Head of caudate nucleus (tissue), 42 donors: ENCODE data around the gene DGCR6L.
"Not testable (repeated sequence)": the region's sequence is repeated elsewhere in the genome, so short reads cannot be mapped to it uniquely, and the experiment has no call there.

ENCODE experiments used
- DNase-seq, 42 donors: peaks; one replicate each; pipeline versions ENCODE4 v3.0.0 to v3.0.0-alpha.2; 2020 to 2021; ENCODE audit warnings: mixed read lengths in 7 of 42
- intact Hi-C: fragments of 100-400 bp; cut with DNase I; formaldehyde crosslinking; loops from one replicate; pipeline ENCODE4 v1.15.0; 2022

Gene DGCR6L

DNA sequence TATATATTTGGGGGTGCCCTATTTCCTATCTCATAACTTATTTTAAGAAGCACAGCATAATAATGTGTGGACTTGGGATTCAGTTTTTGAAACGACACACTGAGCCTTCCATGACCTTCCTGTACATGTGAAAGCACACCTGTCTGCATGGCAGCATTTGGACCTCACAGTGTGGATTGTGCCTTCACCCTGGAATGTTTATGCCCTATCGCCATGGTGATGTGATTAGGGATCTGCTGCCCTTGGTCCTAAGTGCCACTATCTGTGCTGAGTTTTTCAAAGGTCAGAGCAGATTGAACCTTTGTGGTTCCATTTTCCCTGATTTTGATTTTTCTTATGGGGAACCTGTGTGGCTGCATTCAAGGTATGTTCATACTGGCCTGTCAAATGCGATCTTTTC, 17.9 kb upstream of the DGCR6L start:
- intact Hi-C loops: not testable (repeated sequence)

DNA sequence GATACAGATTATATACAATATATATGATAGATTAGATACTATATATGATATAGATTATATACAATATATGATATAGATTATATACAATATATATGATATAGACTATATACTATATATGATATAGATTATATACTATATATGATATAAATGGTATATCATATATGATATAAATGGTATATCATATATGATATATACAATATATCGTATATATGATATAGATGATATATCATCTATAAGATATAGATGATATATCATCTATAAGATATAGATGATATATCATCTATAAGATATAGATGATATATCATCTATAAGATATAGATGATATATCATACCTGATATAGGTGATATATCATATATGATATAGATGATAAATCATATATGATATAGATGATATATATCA, 16.7 kb upstream of the DGCR6L start:
- DNase-seq, intact Hi-C loops: not testable (repeated sequence)

More for the DNA sequence above, 17.9 kb upstream of the DGCR6L start:
- DNase-seq: not testable (repeated sequence)

DNA sequence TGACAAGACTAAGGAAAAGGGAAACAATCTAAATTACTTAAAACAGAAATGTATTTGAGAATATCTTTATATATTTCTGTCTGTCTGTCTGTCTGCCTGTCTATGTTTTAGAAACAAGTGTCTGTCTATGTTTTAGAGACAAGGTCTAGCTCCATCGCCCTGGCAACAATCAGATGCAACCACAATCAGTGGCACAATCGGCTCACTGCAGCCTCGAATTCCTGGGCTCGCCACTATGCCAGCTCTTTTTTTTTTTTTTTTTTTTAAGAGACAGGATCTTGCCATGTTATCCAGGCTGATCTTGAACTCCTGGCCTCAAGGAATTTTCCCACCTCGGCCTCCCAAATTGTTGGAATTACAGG, 8.7 kb upstream of the DGCR6L start:
- DNase-seq: peak in 2 of 42 donors; percentile 4 to 14
- intact Hi-C loops: loop anchor here (10.0 kb wide), 1 partner anchor 66 kb away; the partner anchor contains the start of gene ZNF74

DNA sequence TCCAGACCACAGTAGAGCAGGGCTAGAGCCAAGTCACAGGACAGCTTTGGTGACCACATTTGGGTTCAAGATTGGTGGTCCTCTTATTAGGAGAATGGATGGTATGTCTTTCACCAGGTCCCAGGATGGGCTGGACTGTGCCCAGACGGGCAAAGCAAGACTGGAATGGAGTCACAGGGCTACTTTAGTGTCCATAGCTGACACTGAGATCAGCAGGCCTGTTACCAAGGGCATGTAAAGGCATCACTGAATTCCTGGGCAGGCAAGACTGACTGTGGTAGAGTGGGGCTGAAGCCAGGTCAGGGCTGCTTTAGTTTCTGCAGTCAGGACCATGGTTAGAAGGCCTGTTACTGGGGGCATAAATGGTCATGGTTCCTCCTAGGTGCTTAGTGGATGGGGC, 6.1 kb upstream of the DGCR6L start:
- not testable (repeated sequence) for DNase-seq
- intact Hi-C loops: loop anchor here (10.0 kb wide), 1 partner anchor 69 kb away; the partner anchor contains the start of gene ZNF74

DNA sequence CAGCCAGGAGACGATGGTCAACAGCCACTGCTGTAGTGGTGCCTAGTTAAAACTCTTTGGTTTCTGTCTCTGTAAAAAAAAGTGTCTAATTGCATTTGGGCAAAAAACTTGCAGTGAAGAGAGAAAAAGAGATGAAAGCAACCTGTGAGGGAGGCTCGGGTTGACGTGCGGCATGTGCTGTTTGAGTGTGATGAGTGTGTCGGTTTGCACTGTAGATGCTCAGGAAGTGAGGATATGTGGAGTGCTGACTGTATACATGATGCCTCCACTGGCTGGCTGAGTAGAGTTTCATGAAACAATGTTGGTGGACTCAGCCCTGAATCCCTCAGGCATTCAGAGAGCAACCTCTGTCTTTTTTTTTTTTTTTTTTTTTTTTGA, 4.3 kb upstream of the DGCR6L start:
- DNase-seq: peak in 6 of 42 donors; percentile 5 to 31 (median 13)
- intact Hi-C loops: loop anchor here (10.0 kb wide), 1 partner anchor 71 kb away; the partner anchor contains the start of gene ZNF74

DNA sequence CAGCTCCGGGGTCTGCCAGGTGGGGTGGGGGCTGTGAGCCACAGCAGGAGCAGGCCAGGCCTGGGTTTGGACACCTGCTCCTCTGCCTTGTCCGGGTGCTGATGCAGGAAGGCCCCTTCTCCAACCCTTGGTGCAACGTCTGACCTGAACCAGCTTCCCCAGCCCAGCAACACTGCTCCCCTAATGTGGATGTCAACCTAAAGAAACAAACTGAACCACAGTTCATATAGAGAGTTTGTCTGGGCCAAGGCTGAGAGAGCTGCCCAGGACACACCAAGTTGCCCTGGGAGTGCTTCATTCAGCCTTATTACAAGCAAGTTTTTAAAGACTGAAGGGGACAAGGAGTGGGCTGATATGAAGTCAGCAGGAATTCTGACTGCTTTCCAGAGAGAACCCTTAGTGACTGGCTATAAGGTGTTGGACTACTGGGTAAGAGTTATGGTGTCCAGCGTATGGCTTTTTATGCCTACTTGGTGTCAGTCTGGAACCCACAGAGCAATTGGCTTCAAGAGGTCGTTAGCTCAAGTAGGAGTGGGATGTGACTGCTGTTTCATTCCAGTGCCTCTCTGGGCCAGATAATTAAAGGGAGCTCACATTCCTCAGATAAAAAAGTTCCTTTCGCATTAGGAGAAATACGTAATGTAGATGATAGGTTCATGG, 1.8 kb upstream of the DGCR6L start:
- DNase-seq: peak in 10 of 42 donors; percentile 3 to 38 (median 18)
- intact Hi-C loops: loop anchor here (10.0 kb wide), 1 partner anchor 73 kb away; the partner anchor contains the start of gene ZNF74

DNA sequence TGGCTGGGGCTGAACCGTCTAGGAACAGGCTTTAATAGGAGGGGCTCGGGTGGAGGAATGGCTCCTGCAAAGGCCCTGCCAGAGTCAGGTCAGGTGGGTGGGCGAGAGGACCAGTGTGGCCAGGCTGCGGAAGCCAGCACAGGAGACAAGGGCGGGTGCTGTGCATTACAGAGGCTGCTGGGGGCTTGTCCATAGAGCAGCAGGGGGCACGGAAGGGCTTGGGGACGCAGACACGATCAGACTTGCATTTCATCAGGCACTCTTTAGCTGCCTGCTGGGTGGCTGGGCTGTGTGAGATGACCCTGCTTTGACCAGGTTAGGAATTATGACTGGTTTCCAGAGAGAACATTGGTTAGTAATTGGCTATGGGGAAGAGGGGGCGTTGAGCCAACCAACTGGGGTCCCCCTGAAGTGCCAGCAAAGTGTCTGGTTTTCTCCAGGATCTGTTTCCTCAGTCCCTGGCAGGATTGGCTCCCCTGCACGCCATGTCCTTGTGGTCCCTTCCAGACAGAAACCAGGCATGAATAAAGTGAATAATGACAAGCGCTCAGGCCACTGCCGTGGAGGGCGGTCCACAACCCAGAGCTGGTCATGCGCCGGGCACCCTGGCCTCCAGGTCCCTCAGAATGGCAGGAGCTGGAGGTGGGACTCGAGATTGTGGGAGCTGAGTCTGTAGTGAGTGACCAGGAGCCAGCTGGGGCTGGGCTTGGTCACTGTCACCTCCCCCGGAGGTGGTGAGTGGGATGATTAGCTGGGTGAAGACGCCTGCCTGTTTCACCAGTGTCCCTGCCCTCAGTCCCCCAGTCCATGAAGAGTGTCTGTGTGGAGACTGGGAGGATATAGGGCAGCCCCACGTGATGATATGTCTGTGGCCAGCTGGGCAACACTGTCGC, 1.0 kb upstream of the DGCR6L start:
- peak in 12 of 42 donors; percentile 4 to 39 (median 18) for DNase-seq
- intact Hi-C loops: loop anchor here (10.0 kb wide), 1 partner anchor 74 kb away; the partner anchor contains the start of gene ZNF74

DNA sequence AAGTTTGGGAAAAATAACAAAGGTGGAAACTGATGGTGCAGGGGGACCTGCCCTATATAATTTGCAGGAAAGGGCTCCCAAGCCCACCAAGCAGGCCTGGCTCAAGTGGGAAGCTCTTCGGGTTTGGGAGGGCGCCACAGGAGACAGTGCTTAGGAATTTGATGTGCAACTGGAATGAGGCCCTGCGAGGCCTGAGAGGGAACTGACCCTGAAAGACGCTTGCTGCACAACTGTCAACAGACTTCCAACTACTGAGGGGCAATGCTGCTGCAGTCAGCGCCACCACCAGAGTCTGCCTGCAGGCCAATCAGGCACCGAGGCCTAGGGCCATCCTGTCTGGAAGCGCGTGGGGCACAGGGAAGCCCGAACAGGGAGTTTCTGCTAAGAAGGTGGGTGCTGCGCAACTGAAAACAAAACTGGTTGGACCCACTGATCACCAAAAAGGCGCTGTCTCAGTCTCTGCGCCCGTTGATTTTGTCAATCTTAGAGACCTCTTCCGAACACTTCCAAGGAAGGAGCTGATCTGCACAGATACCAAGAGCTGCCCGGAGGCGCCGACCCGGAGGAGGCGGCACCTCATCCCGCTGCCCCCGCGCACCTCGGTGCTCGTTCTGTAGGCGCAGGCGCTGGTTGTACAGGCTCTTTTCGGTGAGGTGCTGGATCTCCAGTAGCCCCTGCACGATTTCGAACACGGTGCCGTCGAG, 667 bp downstream of the DGCR6L start:
- DNase-seq: peak in 40 of 42 donors; percentile 26 to 82 (median 62)
- intact Hi-C loops: no loop called here

DNA sequence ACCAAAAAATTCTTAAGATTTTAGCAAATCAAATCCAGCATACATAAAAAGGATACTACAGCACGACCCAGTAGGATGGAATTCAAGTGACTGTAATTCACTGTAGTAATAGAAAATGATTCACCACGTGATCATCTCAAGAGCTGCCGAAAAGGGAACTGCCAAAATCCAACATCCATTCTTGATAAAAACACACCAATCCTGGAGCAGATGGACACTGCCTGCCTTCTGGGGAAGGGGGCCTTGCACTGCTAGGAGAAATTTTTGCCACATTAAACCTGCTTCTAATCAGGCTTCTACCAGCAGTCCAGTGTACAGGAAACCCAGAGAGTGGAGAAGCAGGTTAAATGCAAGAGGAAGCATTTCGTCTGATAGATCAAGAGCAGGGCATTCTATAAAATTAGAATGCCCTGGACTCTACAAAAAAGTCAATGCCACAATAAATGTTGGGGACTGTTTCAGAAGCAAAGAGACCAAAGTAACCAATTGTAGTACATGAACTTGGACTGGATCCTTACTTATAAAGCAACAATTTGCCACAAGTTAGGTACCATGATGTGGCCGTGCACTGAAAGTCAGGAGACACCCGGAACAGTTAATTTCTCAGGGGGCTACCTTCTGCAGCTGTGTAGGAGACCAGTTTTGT, 1.7 kb downstream of the DGCR6L start:
- intact Hi-C loops: not testable (repeated sequence)
- peak in 10 of 42 donors; percentile 3 to 32 (median 8) for DNase-seq

DNA sequence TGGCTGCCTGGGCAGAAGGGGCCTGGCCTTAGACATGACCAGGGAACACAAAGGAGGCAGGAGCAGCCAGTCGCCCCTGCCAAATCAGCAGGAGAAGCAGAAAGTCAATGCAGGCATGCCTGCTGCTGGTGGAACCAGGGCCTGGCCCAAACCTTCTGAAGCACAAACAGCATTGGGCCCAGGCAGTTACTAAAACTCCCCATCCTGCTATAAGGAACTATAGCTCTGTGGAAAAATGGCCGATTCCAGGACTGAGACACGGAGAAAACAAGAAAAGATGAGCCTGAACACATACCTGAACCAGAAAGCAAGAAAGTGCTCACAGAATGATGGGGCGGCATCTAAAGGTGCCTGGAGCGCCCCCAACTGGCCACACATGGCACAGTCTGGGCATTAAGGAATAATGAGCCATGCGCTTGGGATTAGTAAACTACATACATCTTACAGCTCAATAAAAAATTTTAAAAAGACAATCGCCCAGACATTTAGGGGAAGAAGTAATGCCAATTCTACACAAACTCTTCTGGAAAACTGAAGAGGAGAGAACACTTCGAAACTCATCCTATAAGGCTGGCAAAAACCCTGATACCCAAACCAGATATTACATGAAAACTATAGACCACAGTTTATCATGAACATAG, 2.3 kb downstream of the DGCR6L start:
- intact Hi-C loops: not testable (repeated sequence)
- DNase-seq: peak in 18 of 42 donors; percentile 15 to 53 (median 32)

DNA sequence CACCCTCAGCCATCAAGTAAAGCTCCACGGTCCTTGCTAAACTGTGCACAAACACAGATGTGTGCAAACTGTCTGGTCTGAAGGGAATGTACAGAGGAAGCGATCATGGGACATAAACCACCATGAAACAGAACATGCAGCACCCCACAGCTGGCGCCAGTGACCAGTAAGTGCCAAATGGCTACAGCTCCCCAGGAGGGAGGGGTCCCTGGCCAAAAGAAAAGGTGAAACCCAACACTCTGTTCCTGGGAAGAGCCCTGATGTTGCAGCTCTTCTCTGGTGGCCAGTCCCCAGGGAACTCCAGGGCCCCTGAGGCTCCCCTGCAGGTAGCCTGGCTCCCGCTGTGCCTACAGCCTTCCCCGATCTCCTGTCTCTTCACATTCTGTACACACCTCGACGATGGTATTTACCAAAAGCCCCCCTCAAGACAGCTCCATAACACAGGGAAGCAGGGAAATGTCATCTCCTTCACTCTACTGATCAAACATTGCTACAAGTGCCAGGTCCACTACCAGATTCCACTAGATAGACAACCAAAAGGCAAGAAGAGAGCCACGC, 2.9 kb downstream of the DGCR6L start:
- peak in 11 of 42 donors; percentile 2 to 30 (median 7) for DNase-seq
- intact Hi-C loops: no loop called here

DNA sequence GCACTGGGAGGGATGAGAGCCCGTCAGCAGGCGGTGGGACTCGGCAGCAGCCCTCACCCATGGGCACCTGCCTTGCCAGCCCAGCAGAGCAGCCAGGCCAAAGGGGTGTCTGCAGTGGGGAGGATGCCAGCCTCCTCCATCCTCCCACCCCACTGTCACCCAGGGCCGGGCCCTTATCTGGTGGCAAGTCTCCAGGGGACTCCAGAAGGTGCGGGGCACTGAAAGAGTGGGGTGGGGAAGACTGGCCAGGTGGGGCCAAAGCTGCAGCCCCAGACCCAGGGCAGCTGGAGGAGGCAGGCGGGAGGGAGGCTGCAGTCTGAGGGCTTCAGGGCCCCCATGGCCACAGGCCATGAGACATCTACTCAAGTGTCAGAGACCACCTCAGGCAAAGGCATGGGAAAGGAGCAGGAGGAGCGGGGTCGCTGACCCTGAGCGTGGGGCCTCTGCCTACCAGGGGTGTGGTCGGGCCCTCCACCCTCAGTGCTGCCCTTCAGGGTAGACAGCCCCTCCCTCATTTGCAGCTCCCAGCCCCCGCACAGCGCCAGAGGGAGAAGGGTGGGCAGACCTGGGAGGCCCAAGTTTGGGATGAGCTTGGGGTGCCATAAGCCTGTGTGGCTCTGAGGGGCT, 3.5 kb downstream of the DGCR6L start:
- intact Hi-C loops: no loop called here
- DNase-seq: peak in 14 of 42 donors; percentile 2 to 20 (median 10)

DNA sequence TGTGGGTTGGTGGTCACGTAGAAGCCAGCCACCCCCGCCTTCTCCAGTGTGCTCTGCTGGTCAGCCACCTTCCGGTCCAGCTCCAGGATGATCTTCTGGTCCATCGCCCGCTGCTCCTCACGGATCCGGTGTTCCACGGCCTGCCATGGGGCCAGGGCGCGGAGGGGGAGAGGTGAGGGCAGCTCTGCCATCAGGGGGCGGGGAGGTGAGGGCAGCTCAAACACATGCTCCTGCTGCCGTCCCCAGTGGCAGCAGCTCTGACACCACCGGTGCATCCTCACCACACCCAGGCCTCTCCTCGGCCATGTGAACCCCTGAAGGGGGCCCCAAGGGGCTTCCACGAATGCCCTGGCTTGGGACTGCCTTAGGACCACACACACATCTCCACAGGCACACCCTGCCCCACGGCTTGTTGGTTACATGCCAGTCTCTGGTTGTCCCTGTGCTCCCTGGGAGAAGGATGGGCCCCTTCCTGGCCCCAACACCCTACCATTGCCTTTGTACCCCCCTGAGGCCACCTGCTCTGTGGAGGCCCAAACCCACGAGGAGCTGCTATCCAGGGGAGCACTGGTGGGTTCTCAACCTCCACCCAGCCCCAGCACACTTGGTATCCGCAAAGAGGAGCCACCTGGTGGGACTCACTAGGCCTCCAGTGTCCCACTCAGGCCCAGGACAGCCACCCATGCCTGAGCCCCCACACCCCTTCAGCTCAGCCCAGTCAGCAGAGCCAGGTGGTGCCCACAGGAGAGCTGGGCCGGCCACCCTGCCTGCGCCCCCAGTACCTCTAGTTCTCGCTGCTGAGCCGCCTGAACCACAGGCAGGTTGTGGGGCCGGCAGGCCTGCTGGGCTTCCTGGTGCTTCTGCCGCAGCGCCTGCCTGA, 4.3 kb downstream of the DGCR6L start:
- DNase-seq: peak in 17 of 42 donors; percentile 0 to 29 (median 9)
- intact Hi-C loops: no loop called here

DNA sequence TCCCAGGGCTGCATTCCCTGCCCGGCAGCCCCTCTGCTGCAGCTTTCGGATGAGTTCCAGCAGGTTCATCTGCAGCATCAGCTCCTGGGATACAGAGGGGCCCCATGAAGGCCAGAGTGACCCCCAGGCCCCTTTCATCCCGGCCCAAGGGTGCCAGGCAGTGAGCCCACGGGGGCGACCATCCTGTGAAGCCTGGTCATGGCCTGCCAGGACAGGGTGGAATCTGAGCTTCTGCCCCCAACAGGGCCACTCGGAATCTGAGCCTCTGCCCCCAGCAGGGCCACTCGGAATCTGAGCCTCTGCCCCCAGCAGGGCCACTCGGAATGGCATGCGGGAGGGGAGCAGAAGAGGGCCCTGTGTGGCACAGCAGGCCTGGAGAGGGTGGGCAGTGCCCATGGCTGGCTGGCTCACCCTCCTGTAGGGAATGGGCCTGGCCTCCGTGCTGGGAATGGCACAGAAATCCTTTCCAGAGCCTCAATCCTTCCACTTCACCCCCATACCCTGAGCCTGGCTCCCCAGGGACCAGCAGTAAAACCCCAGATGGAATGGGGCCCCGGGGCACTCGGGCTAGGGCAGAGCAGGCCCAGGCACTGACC, 5.0 kb downstream of the DGCR6L start:
- peak in 16 of 42 donors; percentile 0 to 30 (median 6) for DNase-seq
- intact Hi-C loops: not testable (repeated sequence)

DNA sequence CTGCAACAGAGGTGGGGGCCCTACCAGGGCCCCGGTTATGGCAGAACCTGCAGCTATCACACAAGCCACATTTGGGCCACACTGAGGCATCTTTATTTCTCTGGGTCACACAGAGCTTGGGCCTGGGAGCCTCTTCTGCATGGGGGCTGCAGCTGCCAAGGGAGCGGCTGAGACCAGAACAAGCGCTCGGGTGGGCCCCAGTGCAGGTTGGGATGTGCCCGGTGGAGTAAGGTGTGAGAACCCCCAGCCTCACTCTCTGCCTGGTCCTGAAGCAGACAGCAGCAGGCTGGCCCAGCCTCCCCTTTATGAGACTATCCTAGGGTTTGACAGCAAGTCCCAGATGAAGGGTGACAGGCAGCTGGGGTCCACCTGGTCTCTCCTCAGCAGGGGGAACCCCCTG, 5.7 kb downstream of the DGCR6L start:
- intact Hi-C loops: not testable (repeated sequence)
- peak in 8 of 42 donors; percentile 2 to 18 (median 7) for DNase-seq
